Activated naive CD4-positive, alpha-beta T cell (primary cell): ENCODE measurements around the gene BRWD1.
"Not testable (repeated sequence)": the region's sequence is repeated elsewhere in the genome, so short reads cannot be mapped to it uniquely, and the experiment has no call there.

Experiments used
- DNase-seq, 4 experiments: peaks; one replicate each; lab custom pipeline; 2025; lab: John Stamatoyannopoulos, UW

The BRWD1 gene

GRCh38 chr21:39173716-39174680 lies 139.4 kb downstream of the BRWD1 start:
- no peak for DNase-seq

GRCh38 chr21:39169906-39170305 lies 143.5 kb downstream of the BRWD1 start:
- no peak for DNase-seq

- DNase-seq: no peak
Observed at GRCh38 chr21:39168800-39169199, 144.6 kb downstream of the BRWD1 start.

GRCh38 chr21:39164523-39164922 lies 148.9 kb downstream of the BRWD1 start:
- no peak for DNase-seq

GRCh38 chr21:39161064-39161463 lies 152.4 kb downstream of the BRWD1 start:
- DNase-seq: no peak

GRCh38 chr21:39159342-39160063 lies 153.9 kb downstream of the BRWD1 start:
- no peak for DNase-seq

- DNase-seq: not testable (repeated sequence)
Observed at GRCh38 chr21:39157241-39157640, 156.2 kb downstream of the BRWD1 start.

- no peak for DNase-seq
Observed at GRCh38 chr21:39156024-39156423, 157.4 kb downstream of the BRWD1 start.

GRCh38 chr21:39155578-39155977 lies 157.9 kb downstream of the BRWD1 start:
- DNase-seq: no peak

- no peak for DNase-seq
Observed at GRCh38 chr21:39153842-39154241, 159.6 kb downstream of the BRWD1 start.

- no peak for DNase-seq
Observed at GRCh38 chr21:39153373-39153772, 160.1 kb downstream of the BRWD1 start.

- DNase-seq: no peak
Observed at GRCh38 chr21:39152271-39152670, 161.2 kb downstream of the BRWD1 start.

- no peak for DNase-seq
Observed at GRCh38 chr21:39150877-39151276, 162.6 kb downstream of the BRWD1 start.

GRCh38 chr21:39150316-39150715 lies 163.1 kb downstream of the BRWD1 start:
- DNase-seq: no peak

GRCh38 chr21:39149882-39150281 lies 163.6 kb downstream of the BRWD1 start:
- no peak for DNase-seq

- no peak for DNase-seq
Observed at GRCh38 chr21:39148975-39149374, 164.5 kb downstream of the BRWD1 start.

- no peak for DNase-seq
Observed at GRCh38 chr21:39144191-39144590, 169.2 kb downstream of the BRWD1 start.

- no peak for DNase-seq
Observed at GRCh38 chr21:39142972-39143371, 170.5 kb downstream of the BRWD1 start.

- DNase-seq: no peak
Observed at GRCh38 chr21:39141502-39141901, 171.9 kb downstream of the BRWD1 start.

GRCh38 chr21:39137248-39138178 lies 175.9 kb downstream of the BRWD1 start:
- no peak for DNase-seq

GRCh38 chr21:39136711-39137110 lies 176.7 kb downstream of the BRWD1 start:
- no peak for DNase-seq

- not testable (repeated sequence) for DNase-seq
Observed at GRCh38 chr21:39136138-39136537, 177.3 kb downstream of the BRWD1 start.
